Measurements from ENCODE around the gene C5AR1. TPM values are rescaled to one million over a fixed set of nuclear protein-coding genes. Genes with fewer than 3 reads are reported as not detected.
"Not testable (repeated sequence)": the region's sequence is repeated elsewhere in the genome, so short reads cannot be mapped to it uniquely, and the experiment has no call there.

The C5AR1 gene
- total and polyA plus RNA-seq, 9 of the 15 experiments (the other 6 are each of a cell fraction or from before 2014, with no cell fraction given): 0.06 to 1.6 (median 0.28) TPM; not detected in 3

- TF ChIP-seq EGR1 (conservative IDR thresholded peaks at IDR 0.05): peak; percentile 76
- TF ChIP-seq HINFP (tag; conservative IDR thresholded peaks at IDR 0.05; ENCODE audit: low read depth): peak; percentile 45; the same call in 1 of the 2 replicates
- TF ChIP-seq SMARCA5 (IDR thresholded peaks at IDR 0.05): peak; percentile 82
- TF ChIP-seq CUX1 (CRISPR knock-in tag; IDR thresholded peaks at IDR 0.05): 0 out of 2 replicates have a peak, but pooled peaks have one; percentile 55
- TF ChIP-seq, protein P1, sequence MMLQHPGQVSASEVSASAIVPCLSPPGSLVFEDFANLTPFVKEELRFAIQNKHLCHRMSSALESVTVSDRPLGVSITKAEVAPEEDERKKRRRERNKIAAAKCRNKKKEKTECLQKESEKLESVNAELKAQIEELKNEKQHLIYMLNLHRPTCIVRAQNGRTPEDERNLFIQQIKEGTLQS (IDR thresholded peaks at IDR 0.05): peak; percentile 81
- TF ChIP-seq, protein P1 (CRISPR knock-in tag; conservative IDR thresholded peaks at IDR 0.05): not testable (repeated sequence)
- TF ChIP-seq, protein P2, sequence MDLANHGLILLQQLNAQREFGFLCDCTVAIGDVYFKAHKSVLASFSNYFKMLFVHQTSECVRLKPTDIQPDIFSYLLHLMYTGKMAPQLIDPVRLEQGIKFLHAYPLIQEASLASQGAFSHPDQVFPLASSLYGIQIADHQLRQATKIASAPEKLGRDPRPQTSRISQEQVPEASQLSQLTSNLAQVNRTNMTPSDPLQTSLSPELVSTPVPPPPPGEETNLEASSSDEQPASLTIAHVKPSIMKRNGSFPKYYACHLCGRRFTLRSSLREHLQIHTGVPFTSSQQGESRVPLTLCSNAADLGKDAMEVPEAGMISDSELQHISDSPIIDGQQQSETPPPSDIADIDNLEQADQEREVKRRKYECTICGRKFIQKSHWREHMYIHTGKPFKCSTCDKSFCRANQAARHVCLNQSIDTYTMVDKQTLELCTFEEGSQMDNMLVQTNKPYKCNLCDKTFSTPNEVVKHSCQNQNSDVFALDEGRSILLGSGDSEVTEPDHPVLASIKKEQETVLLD (IDR thresholded peaks at IDR 0.05): 0 out of 2 replicates have a peak, but pooled peaks have one; percentile 19
- TF ChIP-seq DPF2 (IDR thresholded peaks at IDR 0.05): 0 out of 2 replicates have a peak, but pooled peaks have one; percentile 12
- TF ChIP-seq RCOR1 (IDR thresholded peaks at IDR 0.05; ENCODE audit: borderline replicate concordance in 1 of 2, low read depth in 2 of 2, low read length in 2 of 2): 0 out of 4 replicates have a peak, but pooled peaks of 1 of the 2 experiments have one; percentile 11
- TF ChIP-seq CEBPB (tag; IDR thresholded peaks at IDR 0.05): peak; percentile 93
Measured at GRCh38 chr19:47336765-47337718, 27.4 kb downstream of the C5AR1 start (continued).

All from K562 (cell line).